ENCODE data around the gene SAMHD1. TPM values are rescaled to one million over a fixed set of nuclear protein-coding genes. Genes with fewer than 3 reads are reported as not detected.
A peak's percentile ranks its signal among the peaks of the same experiment; 100 is the strongest.

Gene SAMHD1
- total and polyA plus RNA-seq, 10 donors = 52.3 to 238 (median 195) TPM

- TF ChIP-seq POLR2A (IDR thresholded peaks at IDR 0.05) = no peak
- no peak for TF ChIP-seq POLR2AphosphoS5 (IDR thresholded peaks at IDR 0.05)
- TF ChIP-seq, protein P1, sequence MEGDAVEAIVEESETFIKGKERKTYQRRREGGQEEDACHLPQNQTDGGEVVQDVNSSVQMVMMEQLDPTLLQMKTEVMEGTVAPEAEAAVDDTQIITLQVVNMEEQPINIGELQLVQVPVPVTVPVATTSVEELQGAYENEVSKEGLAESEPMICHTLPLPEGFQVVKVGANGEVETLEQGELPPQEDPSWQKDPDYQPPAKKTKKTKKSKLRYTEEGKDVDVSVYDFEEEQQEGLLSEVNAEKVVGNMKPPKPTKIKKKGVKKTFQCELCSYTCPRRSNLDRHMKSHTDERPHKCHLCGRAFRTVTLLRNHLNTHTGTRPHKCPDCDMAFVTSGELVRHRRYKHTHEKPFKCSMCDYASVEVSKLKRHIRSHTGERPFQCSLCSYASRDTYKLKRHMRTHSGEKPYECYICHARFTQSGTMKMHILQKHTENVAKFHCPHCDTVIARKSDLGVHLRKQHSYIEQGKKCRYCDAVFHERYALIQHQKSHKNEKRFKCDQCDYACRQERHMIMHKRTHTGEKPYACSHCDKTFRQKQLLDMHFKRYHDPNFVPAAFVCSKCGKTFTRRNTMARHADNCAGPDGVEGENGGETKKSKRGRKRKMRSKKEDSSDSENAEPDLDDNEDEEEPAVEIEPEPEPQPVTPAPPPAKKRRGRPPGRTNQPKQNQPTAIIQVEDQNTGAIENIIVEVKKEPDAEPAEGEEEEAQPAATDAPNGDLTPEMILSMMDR (IDR thresholded peaks at IDR 0.05 in 8 of 11, conservative IDR thresholded peaks at IDR 0.05 in 3 of 11) = no peak
- 68 to 79% (median 74%) methylated on average over 8 of the region's 8 CpGs for WGBS, 5 donors
- H3K9me3 ChIP-seq = no peaks in the 10 kb centered on the region
- no peak overlapping the region for H3K4me3 ChIP-seq
- no peak overlapping the region for H3K27ac ChIP-seq
- peaks cover 0 to 18% (median 9%) of the 10 kb centered on the region in 6 donors for H3K36me3 ChIP-seq
- H3K27me3 ChIP-seq (replicated peaks in 1 of 7) = no peaks in the 10 kb centered on the region
- DNase-seq = no peak
- intact Hi-C loops (cut with DNase I; ENCODE audit: low total_unique reads) = no loop called here
- H3K4me1 ChIP-seq = peaks cover 8 to 17% (median 11%) of the 10 kb centered on the region in 6 donors
Observed at GRCh38 chr20:36885356-36885755, 66.2 kb downstream of the SAMHD1 start.

GRCh38 chr20:36883977-36884535, 67.5 kb downstream of the SAMHD1 start:
- no peak overlapping the region for H3K4me3 ChIP-seq
- no peaks in the 10 kb centered on the region for H3K9me3 ChIP-seq
- H3K4me1 ChIP-seq = peaks cover 8 to 17% (median 11%) of the 10 kb centered on the region in 6 donors
- DNase-seq = peak; percentile 45
- 72 to 82% (median 80%) methylated on average over 6 of the region's 6 CpGs for WGBS, 5 donors
- TF ChIP-seq, protein P1 (IDR thresholded peaks at IDR 0.05 in 8 of 11, conservative IDR thresholded peaks at IDR 0.05 in 3 of 11) = no peak
- no peak for TF ChIP-seq POLR2A (IDR thresholded peaks at IDR 0.05)
- TF ChIP-seq POLR2AphosphoS5 (IDR thresholded peaks at IDR 0.05) = no peak
- H3K27me3 ChIP-seq (replicated peaks in 1 of 7) = no peaks in the 10 kb centered on the region
- H3K27ac ChIP-seq = no peak overlapping the region
- intact Hi-C loops (cut with DNase I; ENCODE audit: low total_unique reads) = no loop called here
- peaks cover 0 to 5% (median 2%) of the 10 kb centered on the region in 6 donors for H3K36me3 ChIP-seq

GRCh38 chr20:36881888-36882287, 69.6 kb downstream of the SAMHD1 start:
- TF ChIP-seq POLR2A (IDR thresholded peaks at IDR 0.05) = no peak
- TF ChIP-seq POLR2AphosphoS5 (IDR thresholded peaks at IDR 0.05) = no peak
- TF ChIP-seq, protein P1 (IDR thresholded peaks at IDR 0.05 in 8 of 11, conservative IDR thresholded peaks at IDR 0.05 in 3 of 11) = no peak
- no peak overlapping the region for H3K27ac ChIP-seq
- H3K4me3 ChIP-seq = no peak overlapping the region
- WGBS, 5 donors = 69 to 76% (median 70%) methylated on average over 4 of the region's 4 CpGs
- no peak for DNase-seq
- H3K36me3 ChIP-seq = no peaks in the 10 kb centered on the region
- no peaks in the 10 kb centered on the region for H3K9me3 ChIP-seq
- H3K4me1 ChIP-seq = peaks cover under 1 to 3% (median 2%) of the 10 kb centered on the region in 6 donors
- intact Hi-C loops (cut with DNase I; ENCODE audit: low total_unique reads) = no loop called here
- H3K27me3 ChIP-seq (replicated peaks in 1 of 7) = no peaks in the 10 kb centered on the region

GRCh38 chr20:36881331-36881730, 70.2 kb downstream of the SAMHD1 start:
- peak; percentile 32 for DNase-seq
- H3K4me1 ChIP-seq = no peaks in the 10 kb centered on the region
- no peaks in the 10 kb centered on the region for H3K9me3 ChIP-seq
- H3K4me3 ChIP-seq = no peak overlapping the region
- intact Hi-C loops (cut with DNase I; ENCODE audit: low total_unique reads) = no loop called here
- TF ChIP-seq, protein P1 (IDR thresholded peaks at IDR 0.05 in 8 of 11, conservative IDR thresholded peaks at IDR 0.05 in 3 of 11) = no peak
- TF ChIP-seq POLR2A (IDR thresholded peaks at IDR 0.05) (no peak), POLR2AphosphoS5 (IDR thresholded peaks at IDR 0.05) (no peak)
- no peaks in the 10 kb centered on the region for H3K36me3 ChIP-seq
- no peak overlapping the region for H3K27ac ChIP-seq
- WGBS, 5 donors = 89 to 95% (median 90%) methylated on average over 16 of the region's 16 CpGs
- H3K27me3 ChIP-seq (replicated peaks in 1 of 7) = no peaks in the 10 kb centered on the region

All from spleen (tissue), 11 donors.